T-cell (primary cell): ENCODE results near the gene EPHA6. TPM values are rescaled to one million over a fixed set of nuclear protein-coding genes. Genes with fewer than 3 reads are reported as not detected.

Experiments
- ATAC-seq, 4 experiments: fragments of 200-7000 bp in 3 of 4; fragments of 150-1000 bp in 1 of 4; cut with Tn5 transposase; replicated peaks in 1 of 4; 1 replicate in 3 of 4; 2 replicates in 1 of 4; pipeline ENCODE4 v1.10.0; 2021; ENCODE audit warnings: moderate library complexity in 3 of 4, mild to moderate bottlenecking in 2 of 4, moderate number of reproducible peaks in 1 of 4
- CTCF ChIA-PET, 2 donors: fragments of 300-600 bp; sonication (Branson Sonifier 250); formaldehyde crosslinking; loops; one replicate each; lab custom pipeline; 2022; ENCODE audit warnings: antibody characterized with exemption in 2 of 2; lab: Charles Lee
- POLR2A ChIA-PET, 2 donors: fragments of 300-600 bp; sonication (Branson Sonifier 250); formaldehyde crosslinking; loops; one replicate each; lab custom pipeline; 2022; ENCODE audit warnings: antibody characterized with exemption in 2 of 2; lab: Charles Lee
- DNase-seq, 35 experiments: peaks; one replicate each; pipeline versions ENCODE4 v3.0.0 to v3.0.0-alpha.2; 2013 to 2023
- H3K27ac ChIP-seq: one replicate; pipeline ENCODE4 v1.5.1; 2013; ENCODE audit warnings: low read length
- H3K27me3 ChIP-seq, 2 experiments: replicated peaks in 1 of 2; 1 replicate in 1 of 2; 2 replicates in 1 of 2; pipeline versions ENCODE4 v1.6.1 to v1.7.0; 2013; ENCODE audit warnings: low read length in 1 of 2, mixed read lengths in 1 of 2; ENCODE audit not compliant: control insufficient read depth in 2 of 2, insufficient read depth in 2 of 2; ENCODE audit errors: extremely low read depth in 1 of 2
- H3K36me3 ChIP-seq, 2 donors: 1 replicate in 1 of 2; 2 replicates in 1 of 2; pipeline versions ENCODE4 v1.6.1 to v1.7.0; 2013; ENCODE audit warnings: low read length in 1 of 2; ENCODE audit not compliant: control insufficient read depth in 2 of 2, insufficient read depth in 1 of 2; ENCODE audit errors: extremely low read depth in 1 of 2
- H3K4me1 ChIP-seq, 2 experiments: 1 replicate in 1 of 2; 2 replicates in 1 of 2; pipeline versions ENCODE4 v1.6.1 to v1.7.0; 2013; ENCODE audit warnings: low read length in 2 of 2, mixed read lengths in 1 of 2; ENCODE audit not compliant: insufficient read depth in 2 of 2, control insufficient read depth in 1 of 2; ENCODE audit errors: extremely low read depth in 1 of 2
- H3K4me3 ChIP-seq, 2 donors: 1 replicate in 1 of 2; 2 replicates in 1 of 2; pipeline versions ENCODE4 v1.5.1 to v1.7.0; 2013; ENCODE audit warnings: mild to moderate bottlenecking in 2 of 2, low read length in 1 of 2, moderate library complexity in 1 of 2; ENCODE audit not compliant: control insufficient read depth in 1 of 2; ENCODE audit errors: extremely low read depth in 1 of 2
- H3K9me3 ChIP-seq: 2 replicates; pipeline ENCODE4 v1.7.0; 2013
- H3K27ac Mint-ChIP-seq, 2 donors: one replicate each; pipeline ENCODE4 v1.8.0; 2020 to 2021; ENCODE audit warnings: mild to moderate bottlenecking in 2 of 2, mixed read lengths in 2 of 2
- H3K27me3 Mint-ChIP-seq, 2 donors: one replicate each; pipeline ENCODE4 v1.8.0; 2021 to 2022; ENCODE audit warnings: mixed read lengths in 2 of 2
- H3K36me3 Mint-ChIP-seq: one replicate; pipeline ENCODE4 v1.8.0; 2021; ENCODE audit warnings: mixed read lengths
- H3K4me1 Mint-ChIP-seq, 3 donors: one replicate each; pipeline ENCODE4 v1.8.0; 2020 to 2022; ENCODE audit warnings: mixed read lengths in 3 of 3, mild to moderate bottlenecking in 1 of 3
- H3K4me3 Mint-ChIP-seq, 3 donors: one replicate each; pipeline ENCODE4 v1.8.0; 2020 to 2022; ENCODE audit warnings: mild to moderate bottlenecking in 3 of 3, mixed read lengths in 3 of 3, moderate library complexity in 3 of 3
- H3K9me3 Mint-ChIP-seq, 3 donors: one replicate each; pipeline ENCODE4 v1.8.0; 2020 to 2022; ENCODE audit warnings: mixed read lengths in 3 of 3
- WGBS: methylation state at CpG from one replicate; pipeline ENCODE4 v1.1.5; 2013; ENCODE audit warnings: missing lambda C conversion rate; ENCODE audit not compliant: insufficient coverage; 5-methylcytosine and 5-hydroxymethylcytosine counted together
- total RNA-seq, 35 experiments: library from RNA in 6 of 35; stranded (reverse) in 6 of 35; fragments of 120-200 nt in 1 of 35; gene quantifications; one replicate each; pipeline versions ENCODE4 v1.2.1 to v1.2.4 and lab custom pipeline; 2013 to 2026

Gene EPHA6
- total RNA-seq, 5 donors from 2014 or later (not counting 1 experiment from before 2014, with no cell fraction given) = not detected

DNA sequence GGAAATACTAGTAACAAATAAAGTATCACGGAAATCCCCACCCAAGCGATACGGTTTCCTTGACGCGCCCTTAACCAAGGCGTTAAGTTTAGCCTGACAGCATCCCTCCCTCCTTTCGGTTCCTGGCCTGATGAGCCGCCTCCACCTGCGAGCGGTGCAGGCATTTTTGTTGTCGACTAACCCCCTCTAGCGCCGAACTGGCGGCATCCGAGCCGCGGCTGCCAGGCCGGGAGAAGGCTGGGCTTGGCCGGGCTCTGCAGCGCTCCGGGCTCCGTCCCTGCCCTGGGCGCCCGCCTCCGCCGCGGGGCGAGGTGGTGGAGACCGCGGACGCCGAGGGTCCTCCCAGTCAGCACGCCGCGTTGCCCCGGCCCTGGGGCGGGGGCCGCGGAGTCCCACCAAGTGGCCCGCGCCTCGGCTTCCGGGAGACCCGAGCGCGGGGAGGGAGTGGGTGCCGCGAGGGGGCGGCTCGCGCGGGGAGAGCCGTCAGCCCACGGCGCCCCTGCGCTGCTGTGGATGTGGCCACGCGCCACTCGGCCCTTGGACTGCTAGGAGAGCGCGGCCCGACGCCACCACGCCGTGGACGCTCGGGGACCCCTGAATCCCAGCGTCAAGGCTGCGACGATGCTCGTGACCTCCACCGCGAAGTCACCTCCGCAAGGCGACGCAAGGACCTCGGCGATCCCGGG lies 1.1 kb upstream of the EPHA6 start:
- Histone ChIP-seq H3K4me3 (peak overlapping the region; percentile 7 to 52), H3K9me3 (no peaks in the 10 kb centered on the region), H3K27me3 (peaks cover 5 to 25% of the 10 kb centered on the region in 2 experiments), H3K4me1 (peaks cover 2 to 10% of the 10 kb centered on the region in 2 experiments), H3K36me3 (no peaks in the 10 kb centered on the region), H3K27ac (no peak overlapping the region)
- WGBS = under 1% methylated on average over 78 of the region's 79 CpGs
- DNase-seq (peak in 10 of 35 experiments; percentile 2 to 23 (median 12)), ATAC-seq (peak; percentile 47 to 70 (median 54))
- ChIA-PET POLR2A (no interaction called here), CTCF (no interaction called here)
- no peak overlapping the region for H3K27ac Mint-ChIP-seq
- H3K9me3 Mint-ChIP-seq = no peaks in the 10 kb centered on the region
- H3K4me1 Mint-ChIP-seq = peaks cover 8 to 14% (median 12%) of the 10 kb centered on the region in 3 donors
- H3K27me3 Mint-ChIP-seq = peaks cover 17 to 27% of the 10 kb centered on the region in 2 donors
- H3K36me3 Mint-ChIP-seq = no peaks in the 10 kb centered on the region
- peak overlapping the region; percentile 36 to 67 (median 43) for H3K4me3 Mint-ChIP-seq

DNA sequence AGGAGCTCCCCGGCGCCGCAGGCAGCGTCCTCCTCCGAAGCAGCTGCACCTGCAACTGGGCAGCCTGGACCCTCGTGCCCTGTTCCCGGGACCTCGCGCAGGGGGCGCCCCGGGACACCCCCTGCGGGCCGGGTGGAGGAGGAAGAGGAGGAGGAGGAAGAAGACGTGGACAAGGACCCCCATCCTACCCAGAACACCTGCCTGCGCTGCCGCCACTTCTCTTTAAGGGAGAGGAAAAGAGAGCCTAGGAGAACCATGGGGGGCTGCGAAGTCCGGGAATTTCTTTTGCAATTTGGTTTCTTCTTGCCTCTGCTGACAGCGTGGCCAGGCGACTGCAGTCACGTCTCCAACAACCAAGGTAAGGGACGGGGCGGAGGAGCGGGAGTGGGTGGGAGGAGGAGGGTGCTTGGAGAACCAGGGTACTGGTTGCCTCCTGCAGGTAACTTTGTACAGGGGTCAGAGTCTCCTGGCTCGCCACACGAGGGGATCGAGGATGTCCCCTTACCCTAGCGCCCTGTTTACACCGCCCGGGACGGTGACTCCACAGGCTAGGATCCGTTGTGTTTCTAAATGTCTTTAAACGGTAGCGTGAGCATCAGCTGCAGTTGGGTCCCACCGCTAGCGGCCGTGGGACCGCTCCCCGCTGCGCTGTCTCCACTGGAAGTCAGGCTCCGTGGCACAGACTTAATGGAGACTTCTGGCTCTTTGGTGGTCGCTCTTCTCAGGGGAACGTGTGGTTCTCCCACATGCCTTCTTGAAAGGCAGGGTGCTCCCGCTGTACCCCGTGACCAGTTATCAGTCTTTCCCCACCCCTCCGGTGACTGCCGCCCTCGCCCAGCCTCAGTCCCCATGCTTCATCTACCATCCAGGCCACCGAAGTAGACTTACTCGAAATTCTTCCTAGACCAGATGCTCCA lies 515 bp downstream of the EPHA6 start:
- POLR2A ChIA-PET = no interaction called here
- no peak overlapping the region for H3K27ac ChIP-seq
- ATAC-seq = no peak
- peaks cover 5 to 25% of the 10 kb centered on the region in 2 experiments for H3K27me3 ChIP-seq
- H3K4me3 ChIP-seq = no peak overlapping the region
- 10% methylated on average over 34 of the region's 50 CpGs for WGBS
- H3K9me3 ChIP-seq = no peaks in the 10 kb centered on the region
- no peak for DNase-seq
- no peaks in the 10 kb centered on the region for H3K36me3 ChIP-seq
- H3K4me1 Mint-ChIP-seq = peaks cover 8 to 14% (median 12%) of the 10 kb centered on the region in 3 donors
- peak overlapping the region in 2 of 3 donors; percentile 25 to 67 for H3K4me3 Mint-ChIP-seq
- no peaks in the 10 kb centered on the region for H3K36me3 Mint-ChIP-seq
- H3K9me3 Mint-ChIP-seq = no peaks in the 10 kb centered on the region
- H3K27ac Mint-ChIP-seq = no peak overlapping the region
- H3K4me1 ChIP-seq = peaks cover 2 to 10% of the 10 kb centered on the region in 2 experiments
- CTCF ChIA-PET = no interaction called here
- H3K27me3 Mint-ChIP-seq = peaks cover 17 to 29% of the 10 kb centered on the region in 2 donors

DNA sequence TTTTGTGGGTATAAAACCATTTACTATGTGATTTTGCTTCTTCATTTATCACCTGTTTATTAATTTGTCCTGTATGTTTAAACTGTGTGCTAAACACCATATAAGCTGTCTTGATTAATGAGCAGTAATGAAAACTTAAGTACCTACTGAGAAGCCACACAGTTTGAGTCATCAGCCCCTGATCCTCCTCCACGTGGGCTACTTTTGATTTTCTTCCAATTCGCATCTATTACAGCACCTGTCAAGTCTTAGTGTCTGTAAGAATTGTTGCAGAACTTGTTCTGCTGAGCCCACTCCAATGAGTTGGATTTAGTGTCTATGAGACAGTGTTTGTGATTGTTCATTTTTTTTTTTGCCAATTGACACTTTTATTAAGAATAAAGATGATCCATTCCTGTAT lies 16.8 kb downstream of the EPHA6 start:
- Mint-ChIP-seq H3K27me3 (no peaks in the 10 kb centered on the region), H3K4me3 (no peak overlapping the region), H3K4me1 (no peaks in the 10 kb centered on the region), H3K36me3 (no peaks in the 10 kb centered on the region), H3K9me3 (peaks cover 0 to 2% (median 0%) of the 10 kb centered on the region in 3 donors), H3K27ac (no peak overlapping the region)
- Histone ChIP-seq H3K27ac (no peak overlapping the region), H3K4me1 (no peaks in the 10 kb centered on the region), H3K27me3 (no peaks in the 10 kb centered on the region), H3K9me3 (no peaks in the 10 kb centered on the region), H3K4me3 (no peak overlapping the region), H3K36me3 (no peaks in the 10 kb centered on the region)
- DNase-seq = no peak
- POLR2A ChIA-PET = interaction anchor here in 1 of 2 donors (0.6 kb wide), 1 partner anchor 42 kb away, joined by 3 read pairs; no protein-coding TSS in a partner anchor
- WGBS = no CpG with 5 or more reads among the region's 2 CpGs
- no peak for ATAC-seq
- CTCF ChIA-PET = no interaction called here

GRCh38 chr3:96833301-96833700 lies 18.9 kb downstream of the EPHA6 start:
- H3K9me3 ChIP-seq = no peaks in the 10 kb centered on the region
- Mint-ChIP-seq H3K27me3 (no peaks in the 10 kb centered on the region), H3K9me3 (peaks cover 0 to 3% (median 2%) of the 10 kb centered on the region in 3 donors), H3K4me3 (no peak overlapping the region), H3K4me1 (no peaks in the 10 kb centered on the region), H3K27ac (no peak overlapping the region), H3K36me3 (no peaks in the 10 kb centered on the region)
- no peak overlapping the region for H3K27ac ChIP-seq
- ChIA-PET POLR2A (no interaction called here), CTCF (no interaction called here)
- ATAC-seq = no peak
- DNase-seq = no peak
- no peaks in the 10 kb centered on the region for H3K36me3 ChIP-seq
- H3K4me3 ChIP-seq = no peak overlapping the region
- no peaks in the 10 kb centered on the region for H3K27me3 ChIP-seq
- no peaks in the 10 kb centered on the region for H3K4me1 ChIP-seq

GRCh38 chr3:96836153-96836915 lies 21.9 kb downstream of the EPHA6 start:
- H3K27me3 ChIP-seq = no peaks in the 10 kb centered on the region
- no peak for ATAC-seq
- no peaks in the 10 kb centered on the region for H3K9me3 ChIP-seq

More at GRCh38 chr3:96836153-96836915, 21.9 kb downstream of the EPHA6 start:
- no peak for DNase-seq
- H3K4me1 Mint-ChIP-seq = no peaks in the 10 kb centered on the region
- H3K27ac Mint-ChIP-seq = no peak overlapping the region
- Histone ChIP-seq H3K4me1 (no peaks in the 10 kb centered on the region), H3K36me3 (no peaks in the 10 kb centered on the region), H3K4me3 (no peak overlapping the region), H3K27ac (no peak overlapping the region)
- peaks cover 0 to 7% (median 2%) of the 10 kb centered on the region in 3 donors for H3K9me3 Mint-ChIP-seq
- 33% methylated on average over 1 of the region's 2 CpGs for WGBS
- H3K27me3 Mint-ChIP-seq = no peaks in the 10 kb centered on the region
- H3K36me3 Mint-ChIP-seq = no peaks in the 10 kb centered on the region
- CTCF ChIA-PET = no interaction called here
- POLR2A ChIA-PET = no interaction called here
- no peak overlapping the region for H3K4me3 Mint-ChIP-seq
